Fibroblast of pulmonary artery (primary cell): Measurements from ENCODE around the gene PHETA1.
"Not testable (repeated sequence)": the region's sequence is repeated elsewhere in the genome, so short reads cannot be mapped to it uniquely, and the experiment has no call there.

Experiments used
- DNase-seq: peaks from one replicate; pipeline ENCODE4 v3.0.0-alpha.2; 2010; ENCODE audit warnings: low read depth
- H3K4me3 ChIP-seq: replicated peaks from 2 replicates; pipeline ENCODE4 v1.5.1; 2011; ENCODE audit warnings: low read depth, mild to moderate bottlenecking, control low read depth, low read length, moderate library complexity
- CTCF ChIP-seq: IDR thresholded peaks from 2 replicates; pipeline ENCODE4 v1.5.1; 2011; ENCODE audit warnings: mild to moderate bottlenecking, control low read depth, low read length, inconsistent platforms; ENCODE audit errors: missing control alignments

Gene PHETA1

GRCh38 chr12:111337371-111337770 lies 31.5 kb downstream of the PHETA1 start:
- no peak overlapping the region for H3K4me3 ChIP-seq
- no peak for DNase-seq
- TF ChIP-seq CTCF: no peak

GRCh38 chr12:111336411-111336810 lies 32.5 kb downstream of the PHETA1 start:
- not testable (repeated sequence) for DNase-seq, H3K4me3 ChIP-seq

- no peak overlapping the region for H3K4me3 ChIP-seq
- DNase-seq: no peak
- no peak for TF ChIP-seq CTCF
These were observed 33.1 kb downstream of the PHETA1 start for GRCh38 chr12:111335811-111336210.

DNA sequence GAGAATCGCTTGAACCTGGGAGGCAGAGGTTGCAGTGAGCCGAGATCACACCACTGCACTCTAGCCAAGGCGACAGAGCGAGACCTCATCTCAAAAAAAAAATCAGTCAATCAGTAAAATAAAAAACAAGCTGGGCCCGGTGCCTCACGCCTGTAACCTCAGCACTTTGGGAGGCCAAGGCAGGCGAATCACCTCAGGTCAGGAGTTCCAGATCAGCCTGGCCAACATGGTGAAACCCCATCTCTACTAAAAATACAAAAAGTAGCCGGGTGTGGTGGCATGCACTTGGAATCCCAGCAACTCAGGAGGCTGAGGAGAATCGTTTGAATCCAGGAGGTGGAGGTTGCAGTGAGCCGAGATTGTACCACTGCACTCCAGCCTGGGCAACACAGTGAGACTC lies 33.6 kb downstream of the PHETA1 start:
- H3K4me3 ChIP-seq, DNase-seq: not testable (repeated sequence)

DNA sequence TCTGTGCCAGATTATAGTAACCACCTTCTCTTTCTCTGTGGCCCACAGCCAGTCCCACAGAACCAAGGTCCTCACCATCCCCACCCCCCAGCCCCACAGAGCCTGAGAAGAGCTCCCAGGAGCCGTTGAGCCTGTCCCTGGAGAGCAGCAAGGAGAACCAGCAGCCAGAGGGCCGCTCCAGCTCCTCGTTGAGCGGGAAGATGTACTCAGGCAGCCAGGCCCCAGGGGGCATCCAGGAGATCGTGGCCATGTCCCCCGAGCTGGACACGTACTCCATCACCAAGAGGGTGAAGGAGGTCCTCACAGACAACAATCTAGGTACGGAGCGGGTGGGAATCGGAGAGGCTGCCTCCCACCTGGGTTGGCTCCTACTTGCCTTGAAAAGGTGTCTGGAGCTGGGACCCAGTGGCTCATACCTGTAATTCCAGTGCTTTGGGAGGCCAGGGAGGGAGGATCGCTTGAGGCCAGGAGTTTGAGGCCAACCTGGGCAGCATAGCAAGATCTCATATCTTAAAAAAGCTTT lies 34.4 kb downstream of the PHETA1 start:
- no peak overlapping the region for H3K4me3 ChIP-seq
- TF ChIP-seq CTCF: no peak
- DNase-seq: no peak

GRCh38 chr12:111330800-111331752 lies 37.8 kb downstream of the PHETA1 start:
- H3K4me3 ChIP-seq: no peak overlapping the region
- peak; percentile 67 for DNase-seq
- TF ChIP-seq CTCF: peak; percentile 60

DNA sequence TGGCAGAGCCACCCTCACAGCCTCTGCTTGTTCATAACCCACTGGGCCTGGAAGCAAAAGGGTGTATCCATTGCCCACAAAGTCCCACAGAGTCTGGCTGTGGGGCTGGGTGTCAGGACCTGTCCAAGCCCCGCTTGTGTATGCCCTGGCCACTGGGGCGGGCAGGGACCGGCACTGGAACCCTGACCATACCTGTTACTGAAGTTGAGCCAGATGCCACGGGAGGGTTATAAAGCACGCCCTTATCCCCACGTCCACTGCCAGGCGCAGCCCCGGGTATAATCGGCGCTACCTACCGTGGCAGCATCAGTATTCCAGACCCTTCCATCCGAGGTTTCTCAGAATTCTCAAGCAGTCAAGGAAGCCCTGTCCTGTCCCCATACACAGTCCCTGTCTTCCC lies 40.8 kb downstream of the PHETA1 start:
- TF ChIP-seq CTCF: no peak
- no peak overlapping the region for H3K4me3 ChIP-seq
- DNase-seq: no peak

DNA sequence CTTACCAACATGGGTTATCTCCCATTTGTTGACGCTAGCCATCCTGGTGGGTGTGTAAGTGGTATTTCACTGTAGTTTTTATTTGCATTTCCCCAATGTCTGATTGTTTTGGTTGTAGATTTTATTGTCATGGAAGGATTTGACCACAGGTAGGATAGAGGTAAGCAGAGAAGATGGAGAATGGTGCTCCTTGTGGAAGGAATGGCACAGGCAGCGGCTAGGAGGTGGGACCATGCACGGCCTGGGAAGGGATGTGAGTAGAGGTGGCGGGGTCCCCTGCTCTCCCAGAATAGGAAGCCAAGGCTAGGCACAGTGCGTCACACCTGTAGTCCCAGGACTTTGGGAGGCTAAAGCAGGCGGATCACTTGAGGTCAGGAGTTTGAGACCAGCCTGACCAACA lies 41.4 kb downstream of the PHETA1 start:
- TF ChIP-seq CTCF: no peak
- DNase-seq: no peak
- no peak overlapping the region for H3K4me3 ChIP-seq
